Activated T-helper 2 cell treated with anti-CD3 and anti-CD28 coated beads, Interferon-gamma antibody, Interleukin-2, Interleukin-4, amounts not matched to agents 10 μg/mL and 5 μg/mL and 100 μg/mL, durations not matched to agents 14 hours and 24 hours and 36 hours (primary cell): ENCODE results near the gene FYB1. TPM values are rescaled to one million over a fixed set of nuclear protein-coding genes. Genes with fewer than 3 reads are reported as not detected.
A peak's percentile ranks its signal among the peaks of the same experiment; 100 is the strongest.

Experiments
- DNase-seq: peaks from one replicate; pipeline ENCODE4 v3.0.0; 2021; ENCODE audit warnings: low spot score
- H3K27ac Mint-ChIP-seq: one replicate; pipeline ENCODE4 v1.8.0; 2021; ENCODE audit warnings: mixed read lengths
- H3K27me3 Mint-ChIP-seq: one replicate; pipeline ENCODE4 v1.8.0; 2021; ENCODE audit warnings: low read depth, mixed read lengths
- H3K36me3 Mint-ChIP-seq: one replicate; pipeline ENCODE4 v1.8.0; 2021; ENCODE audit warnings: low read depth, mixed read lengths
- H3K4me1 Mint-ChIP-seq: one replicate; pipeline ENCODE4 v1.8.0; 2021; ENCODE audit warnings: low read depth, mixed read lengths
- H3K4me3 Mint-ChIP-seq: one replicate; pipeline ENCODE4 v1.8.0; 2021; ENCODE audit warnings: low read depth, mild to moderate bottlenecking, moderate library complexity, mixed read lengths
- H3K9me3 Mint-ChIP-seq: one replicate; pipeline ENCODE4 v1.8.0; 2021; ENCODE audit warnings: mixed read lengths
- intact Hi-C: fragments of 100-400 bp; cut with micrococcal nuclease; formaldehyde crosslinking; loops from one replicate; pipeline ENCODE4 v1.15.1; 2023
- total RNA-seq: library from RNA; stranded (reverse); gene quantifications from 2 replicates; pipeline ENCODE4 v1.2.3, GENCODE V29; 2022

FYB1 gene
- total RNA-seq, 1 donor from 2014 or later: 70.7 TPM

- H3K27ac Mint-ChIP-seq: no peak overlapping the region
These were observed 46.8 kb downstream of the FYB1 start for GRCh38 chr5:39172593-39172992.

DNA sequence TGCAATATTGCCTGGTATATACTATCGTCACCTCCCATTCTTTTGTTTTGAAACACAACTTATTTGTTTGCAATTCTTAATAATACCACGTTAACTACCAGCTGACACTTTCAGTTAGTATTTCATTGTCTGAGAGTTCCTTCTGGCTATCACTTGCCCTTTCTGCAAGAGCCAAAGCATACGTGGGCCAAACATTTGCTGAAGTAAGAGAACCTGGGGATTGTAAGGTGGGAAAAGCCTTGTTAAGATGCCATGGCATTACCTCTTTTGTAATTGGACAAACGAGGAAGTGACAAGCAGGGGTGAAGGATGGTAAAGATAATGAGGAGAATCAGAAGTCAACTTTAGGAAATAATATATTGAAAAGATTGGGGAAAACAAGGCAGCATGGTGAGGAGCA is 47.7 kb downstream of the FYB1 start:
- Mint-ChIP-seq H3K27me3 (no peaks in the 10 kb centered on the region), H3K9me3 (peaks cover 15% of the 10 kb centered on the region), H3K4me1 (peaks cover 71% of the 10 kb centered on the region), H3K4me3 (no peak overlapping the region), H3K27ac (no peak overlapping the region), H3K36me3 (peaks cover 63% of the 10 kb centered on the region)
- intact Hi-C loops: loop anchor here (10.0 kb wide), 1 partner anchor 1053 kb away; no protein-coding TSS in a partner anchor
- DNase-seq: no peak

More at GRCh38 chr5:39172593-39172992, 46.8 kb downstream of the FYB1 start:
- H3K27me3 Mint-ChIP-seq: no peaks in the 10 kb centered on the region
- no peak overlapping the region for H3K4me3 Mint-ChIP-seq
- H3K9me3 Mint-ChIP-seq: peaks cover 15% of the 10 kb centered on the region
- no peak for DNase-seq
- peaks cover 56% of the 10 kb centered on the region for H3K36me3 Mint-ChIP-seq
- intact Hi-C loops: loop anchor here (10.0 kb wide), 1 partner anchor 1052 kb away; no protein-coding TSS in a partner anchor
- peaks cover 70% of the 10 kb centered on the region for H3K4me1 Mint-ChIP-seq

GRCh38 chr5:39169081-39169480 is 50.3 kb downstream of the FYB1 start:
- no peaks in the 10 kb centered on the region for H3K27me3 Mint-ChIP-seq
- no peak overlapping the region for H3K27ac Mint-ChIP-seq
- H3K9me3 Mint-ChIP-seq: peaks cover 25% of the 10 kb centered on the region
- peaks cover 75% of the 10 kb centered on the region for H3K36me3 Mint-ChIP-seq
- intact Hi-C loops: loop anchor here (5.0 kb wide), 2 partner anchors 33 to 1483 kb away; no protein-coding TSS in a partner anchor
- DNase-seq: no peak
- peaks cover 69% of the 10 kb centered on the region for H3K4me1 Mint-ChIP-seq
- no peak overlapping the region for H3K4me3 Mint-ChIP-seq

DNA sequence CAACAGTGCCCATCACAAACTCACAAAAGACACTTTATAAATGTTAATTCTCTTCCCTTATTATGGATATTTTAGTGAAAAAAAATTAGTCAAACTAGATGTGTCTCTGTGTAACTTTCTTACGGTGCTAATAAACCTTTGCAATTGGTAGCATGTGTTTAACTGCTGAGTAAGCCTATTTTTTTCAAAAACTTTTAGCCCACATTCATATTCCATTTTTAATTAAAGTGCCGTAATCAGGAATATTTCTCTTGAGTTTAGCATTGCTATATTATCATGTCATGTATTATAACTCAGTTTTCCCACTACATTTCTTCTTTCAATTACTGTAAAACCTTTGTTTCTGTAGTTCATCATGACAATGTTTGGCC is 51.4 kb downstream of the FYB1 start:
- no peaks in the 10 kb centered on the region for H3K27me3 Mint-ChIP-seq

DNA sequence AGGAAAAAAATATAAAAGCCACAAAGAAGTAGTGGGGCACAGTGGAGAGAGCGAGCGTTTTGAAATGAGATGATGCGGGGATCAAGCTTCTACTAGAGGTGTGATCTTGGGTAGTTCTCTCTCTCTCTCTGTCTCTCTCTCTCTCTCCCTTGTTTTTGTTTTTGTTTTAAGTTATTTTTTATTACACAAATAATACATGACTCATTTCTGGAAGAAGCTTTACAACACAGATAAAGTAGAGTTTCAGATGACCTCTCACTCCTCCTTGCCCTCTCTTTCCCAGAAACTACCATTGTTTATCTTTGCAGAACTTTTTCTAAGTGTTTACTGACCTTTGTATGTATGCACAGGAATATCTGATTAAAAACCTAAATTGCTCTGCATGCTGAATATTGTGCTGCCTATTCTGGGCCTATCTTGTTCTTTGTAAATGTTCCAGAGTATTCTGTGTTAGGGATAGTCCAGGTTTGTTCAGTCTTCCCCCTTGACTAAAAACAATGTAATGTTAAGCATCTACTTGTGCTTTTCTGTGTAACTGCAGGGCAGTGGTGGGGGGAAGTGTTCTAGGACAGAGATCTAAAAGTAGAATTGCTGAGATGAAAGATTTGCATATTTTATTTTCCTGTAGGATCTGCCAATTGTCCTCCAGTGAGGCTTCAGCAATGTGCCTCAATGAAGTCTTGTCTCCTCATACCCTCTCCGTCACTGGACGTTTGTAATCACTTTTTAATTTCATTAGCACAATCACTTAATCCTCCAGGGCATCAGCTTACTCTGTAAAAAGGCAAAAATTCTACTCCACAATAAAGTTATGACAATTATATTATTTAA is 52.0 kb downstream of the FYB1 start:
- Mint-ChIP-seq H3K27ac (peak overlapping the region; percentile 76), H3K9me3 (peaks cover 10% of the 10 kb centered on the region), H3K4me1 (peaks cover 68% of the 10 kb centered on the region), H3K27me3 (no peaks in the 10 kb centered on the region), H3K4me3 (peak overlapping the region; percentile 28), H3K36me3 (peaks cover 58% of the 10 kb centered on the region)
- no peak for DNase-seq
- intact Hi-C loops: loop anchor here (5.0 kb wide), 2 partner anchors 35 to 1485 kb away; no protein-coding TSS in a partner anchor

More for the DNA sequence above, 51.4 kb downstream of the FYB1 start:
- intact Hi-C loops: loop anchor here (5.0 kb wide), 2 partner anchors 34 to 1484 kb away; no protein-coding TSS in a partner anchor
- Mint-ChIP-seq H3K36me3 (peaks cover 63% of the 10 kb centered on the region), H3K27ac (peak overlapping the region; percentile 76), H3K4me3 (peak overlapping the region; percentile 11), H3K9me3 (peaks cover 15% of the 10 kb centered on the region), H3K4me1 (peaks cover 70% of the 10 kb centered on the region)
- no peak for DNase-seq

DNA sequence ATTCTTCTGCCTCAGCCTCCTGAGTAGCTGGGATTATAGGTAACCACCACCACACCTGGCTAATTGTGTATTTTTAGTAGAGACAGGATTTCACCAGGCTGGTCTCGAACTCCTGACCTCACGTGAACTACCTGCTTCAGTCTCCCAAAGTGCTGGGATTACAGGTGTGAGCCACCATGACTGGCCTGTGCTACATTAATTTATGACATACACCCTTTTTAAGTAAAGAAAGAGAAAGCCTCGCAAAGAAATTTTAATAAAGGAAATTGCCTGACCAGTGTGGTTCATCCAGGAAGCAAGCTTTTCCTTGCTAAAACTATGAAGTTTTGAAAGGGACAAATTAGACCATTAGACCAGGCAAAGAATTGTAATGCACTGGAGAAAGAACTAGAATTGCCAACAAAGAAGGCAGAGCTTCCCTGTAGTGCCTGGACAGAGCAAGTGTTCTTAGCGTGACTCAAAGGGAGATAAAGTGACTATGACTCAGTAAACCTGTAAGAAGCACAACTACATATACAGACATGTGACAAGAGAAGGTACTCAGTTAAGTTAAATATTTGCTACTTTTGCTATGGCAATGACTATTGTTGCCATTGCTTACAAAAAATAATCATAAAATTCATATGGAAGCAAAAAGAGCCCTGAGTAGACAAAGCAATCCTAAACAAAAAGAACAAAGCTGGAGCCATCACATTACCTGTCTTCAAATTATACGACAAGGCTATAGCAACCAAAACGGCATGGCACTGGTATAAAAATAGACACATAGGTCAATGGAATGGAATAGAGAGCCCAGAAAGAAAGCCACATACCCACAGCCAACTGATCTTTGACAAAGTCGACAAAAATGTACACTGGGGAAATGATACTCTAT is 54.6 kb downstream of the FYB1 start:
- DNase-seq: no peak
- Mint-ChIP-seq H3K4me1 (peaks cover 66% of the 10 kb centered on the region), H3K27me3 (no peaks in the 10 kb centered on the region), H3K27ac (peak overlapping the region; percentile 89), H3K9me3 (peaks cover 10% of the 10 kb centered on the region), H3K4me3 (peak overlapping the region; percentile 61), H3K36me3 (peaks cover 55% of the 10 kb centered on the region)
- intact Hi-C loops: loop anchor here (1.0 to 5.0 kb wide), 6 partner anchors 13 to 1488 kb away; no protein-coding TSS in a partner anchor

- H3K9me3 Mint-ChIP-seq: peaks cover 10% of the 10 kb centered on the region
- peak overlapping the region; percentile 89 for H3K27ac Mint-ChIP-seq
- no peaks in the 10 kb centered on the region for H3K27me3 Mint-ChIP-seq
- H3K4me3 Mint-ChIP-seq: peak overlapping the region; percentile 61
- no peak for DNase-seq
- intact Hi-C loops: loop anchor here (2.0 kb wide), 2 partner anchors 15 to 47 kb away; no protein-coding TSS in a partner anchor
- peaks cover 65% of the 10 kb centered on the region for H3K4me1 Mint-ChIP-seq
- H3K36me3 Mint-ChIP-seq: peaks cover 53% of the 10 kb centered on the region
These were observed 55.3 kb downstream of the FYB1 start for GRCh38 chr5:39164016-39164415.

DNA sequence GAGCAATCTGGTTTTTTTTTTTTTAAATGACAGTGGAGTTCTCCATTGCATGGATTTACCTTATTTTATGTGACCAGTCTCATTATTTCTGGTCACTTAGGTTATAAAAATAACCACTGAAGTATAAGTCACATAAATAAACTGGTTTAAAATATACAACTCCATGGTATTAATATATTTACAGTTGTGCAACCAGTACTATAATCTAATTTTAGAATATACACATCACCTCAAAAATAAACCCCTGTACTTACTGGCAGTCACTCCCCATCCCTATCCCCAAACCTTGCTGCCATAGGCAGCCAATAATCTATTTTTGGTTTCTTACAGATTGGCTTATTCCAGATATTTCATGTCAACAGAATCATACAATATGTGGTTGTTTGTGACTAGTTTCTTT is 57.8 kb downstream of the FYB1 start:
- peaks cover 10% of the 10 kb centered on the region for H3K9me3 Mint-ChIP-seq
- DNase-seq: no peak
- no peak overlapping the region for H3K4me3 Mint-ChIP-seq
- no peak overlapping the region for H3K27ac Mint-ChIP-seq
- intact Hi-C loops: no loop called here
- peaks cover 64% of the 10 kb centered on the region for H3K4me1 Mint-ChIP-seq
- H3K27me3 Mint-ChIP-seq: no peaks in the 10 kb centered on the region
- H3K36me3 Mint-ChIP-seq: peaks cover 47% of the 10 kb centered on the region

DNA sequence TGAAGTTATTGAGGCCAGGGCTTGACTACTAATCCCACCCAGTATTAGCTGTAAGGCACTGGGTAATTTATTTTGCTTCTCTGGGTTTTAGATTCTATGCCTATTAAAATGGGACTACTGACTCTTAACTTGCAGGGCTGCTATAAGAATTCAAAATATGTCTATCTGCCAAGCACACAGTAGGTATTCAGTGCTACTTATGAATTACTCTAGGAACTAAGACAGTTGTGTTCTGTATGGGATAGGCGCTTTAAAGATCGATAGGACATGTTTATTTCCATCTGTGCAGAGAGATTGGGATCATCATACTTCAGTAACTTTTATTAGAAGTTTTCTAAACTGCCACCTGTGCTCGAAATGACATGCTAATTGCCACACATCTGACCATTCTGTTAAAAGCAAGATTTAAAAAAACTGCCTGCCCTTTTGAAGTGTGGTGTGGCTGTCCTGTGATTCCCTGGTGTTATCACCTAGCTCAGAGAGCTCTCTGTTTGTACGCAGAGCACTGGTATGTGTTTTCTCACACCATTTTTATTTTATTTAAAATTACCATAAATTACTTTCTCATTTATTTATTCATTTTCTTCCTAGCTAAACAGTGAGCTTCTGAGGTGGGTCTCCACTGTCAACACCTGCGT is 58.7 kb downstream of the FYB1 start:
- Mint-ChIP-seq H3K9me3 (peaks cover 10% of the 10 kb centered on the region), H3K27ac (no peak overlapping the region), H3K4me1 (peaks cover 67% of the 10 kb centered on the region), H3K36me3 (peaks cover 39% of the 10 kb centered on the region), H3K27me3 (no peaks in the 10 kb centered on the region), H3K4me3 (no peak overlapping the region)
- intact Hi-C loops: no loop called here
- no peak for DNase-seq

DNA sequence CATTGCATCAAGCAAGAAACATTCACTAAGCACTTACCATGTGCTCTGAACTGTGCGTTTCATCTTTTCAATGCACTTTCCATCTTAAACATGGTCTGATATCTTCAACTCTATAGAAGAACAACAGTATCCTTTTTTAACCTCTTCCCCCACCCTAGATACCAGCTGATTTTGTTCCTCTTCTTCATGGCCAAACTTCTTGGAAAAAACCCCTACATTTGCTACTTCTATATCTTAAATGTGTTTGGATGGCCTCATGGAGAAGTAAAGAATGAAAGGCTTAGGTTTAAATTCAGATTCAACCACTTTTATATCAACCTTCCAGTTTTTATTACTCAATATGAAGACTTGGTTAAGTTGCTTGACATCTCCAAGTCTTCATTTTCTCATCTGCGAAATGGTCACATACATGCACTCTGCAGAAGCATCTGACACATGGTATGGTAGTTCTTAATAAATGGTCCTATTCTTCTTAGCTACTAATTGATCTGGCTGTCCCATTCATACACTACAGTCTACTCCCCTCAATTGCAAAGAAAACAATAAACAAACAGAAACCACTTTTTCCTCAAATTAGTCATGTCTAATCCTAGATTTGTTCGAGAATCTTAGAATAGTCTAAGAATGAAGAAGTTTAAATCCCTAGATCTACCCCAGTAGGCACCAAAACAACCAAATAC is 59.4 kb downstream of the FYB1 start:
- Mint-ChIP-seq H3K4me3 (no peak overlapping the region), H3K9me3 (peaks cover 2% of the 10 kb centered on the region), H3K36me3 (peaks cover 35% of the 10 kb centered on the region), H3K27me3 (no peaks in the 10 kb centered on the region), H3K27ac (no peak overlapping the region), H3K4me1 (peaks cover 60% of the 10 kb centered on the region)
- intact Hi-C loops: no loop called here
- DNase-seq: no peak

DNA sequence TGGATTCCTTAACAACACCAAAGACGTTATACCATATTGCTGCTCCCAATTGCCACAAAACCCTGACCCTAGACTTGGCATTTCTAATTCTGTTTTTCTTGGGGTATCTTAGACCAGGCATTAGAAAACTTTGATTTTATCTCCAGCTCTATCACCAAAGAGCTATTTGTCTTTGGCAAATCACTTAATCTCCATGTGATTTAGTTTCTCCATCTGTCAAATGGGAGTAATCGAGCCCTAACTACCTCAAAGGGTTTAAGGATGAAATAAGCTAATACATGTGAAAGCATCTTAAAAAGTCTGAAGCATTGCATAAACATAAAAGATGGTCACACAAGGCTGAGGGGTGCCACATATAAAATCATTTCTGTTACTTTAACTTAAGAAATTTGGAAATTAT is 60.6 kb downstream of the FYB1 start:
- Mint-ChIP-seq H3K9me3 (no peaks in the 10 kb centered on the region), H3K27me3 (no peaks in the 10 kb centered on the region), H3K27ac (no peak overlapping the region), H3K36me3 (peaks cover 35% of the 10 kb centered on the region), H3K4me3 (no peak overlapping the region), H3K4me1 (peaks cover 52% of the 10 kb centered on the region)
- intact Hi-C loops: no loop called here
- DNase-seq: no peak

DNA sequence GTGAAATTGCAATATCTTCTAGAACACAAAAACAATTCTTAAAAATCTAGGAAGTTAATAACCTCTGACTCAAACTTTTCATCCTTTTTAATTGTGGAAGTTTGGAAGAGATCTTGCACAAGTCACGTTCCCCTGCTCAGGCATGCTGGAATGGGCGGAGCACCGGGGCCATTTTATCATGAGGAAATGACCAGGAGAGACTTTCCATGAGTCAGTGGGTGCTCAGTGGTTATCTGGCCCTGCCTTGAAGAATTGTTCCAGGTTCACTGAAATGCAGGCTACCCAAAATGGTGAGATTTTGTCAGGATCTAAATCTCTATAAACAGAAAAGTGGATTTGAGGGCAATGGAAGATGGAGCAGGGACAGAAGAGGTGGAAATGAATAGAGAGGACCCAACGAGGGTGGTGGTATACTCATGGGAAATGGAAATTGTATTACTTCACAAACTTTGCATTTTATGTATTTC is 61.2 kb downstream of the FYB1 start:
- Mint-ChIP-seq H3K27me3 (no peaks in the 10 kb centered on the region), H3K9me3 (no peaks in the 10 kb centered on the region), H3K4me1 (peaks cover 49% of the 10 kb centered on the region), H3K36me3 (peaks cover 39% of the 10 kb centered on the region), H3K4me3 (no peak overlapping the region), H3K27ac (no peak overlapping the region)
- no peak for DNase-seq
- intact Hi-C loops: no loop called here
